OCI-M2 (cell line): Measurements from ENCODE around the gene GATAD2B.

Experiments
- DNase-seq: peaks from one replicate; lab custom pipeline; 2025; ENCODE audit not compliant: unreplicated experiment; lab: John Stamatoyannopoulos, UW

Gene GATAD2B

GRCh38 chr1:153951801-153952200 lies 29.0 kb upstream of the GATAD2B start:
- DNase-seq, result no peak

GRCh38 chr1:153951183-153951582 lies 28.4 kb upstream of the GATAD2B start:
- no peak for DNase-seq

GRCh38 chr1:153946622-153947241 lies 24.0 kb upstream of the GATAD2B start, which contains the start of gene DENND4B:
TSS of gene DENND4B (minus strand) at chr1:153946718. CDS start at chr1:153944374, 2,344 bp downstream.
- DNase-seq, result no peak

DNA sequence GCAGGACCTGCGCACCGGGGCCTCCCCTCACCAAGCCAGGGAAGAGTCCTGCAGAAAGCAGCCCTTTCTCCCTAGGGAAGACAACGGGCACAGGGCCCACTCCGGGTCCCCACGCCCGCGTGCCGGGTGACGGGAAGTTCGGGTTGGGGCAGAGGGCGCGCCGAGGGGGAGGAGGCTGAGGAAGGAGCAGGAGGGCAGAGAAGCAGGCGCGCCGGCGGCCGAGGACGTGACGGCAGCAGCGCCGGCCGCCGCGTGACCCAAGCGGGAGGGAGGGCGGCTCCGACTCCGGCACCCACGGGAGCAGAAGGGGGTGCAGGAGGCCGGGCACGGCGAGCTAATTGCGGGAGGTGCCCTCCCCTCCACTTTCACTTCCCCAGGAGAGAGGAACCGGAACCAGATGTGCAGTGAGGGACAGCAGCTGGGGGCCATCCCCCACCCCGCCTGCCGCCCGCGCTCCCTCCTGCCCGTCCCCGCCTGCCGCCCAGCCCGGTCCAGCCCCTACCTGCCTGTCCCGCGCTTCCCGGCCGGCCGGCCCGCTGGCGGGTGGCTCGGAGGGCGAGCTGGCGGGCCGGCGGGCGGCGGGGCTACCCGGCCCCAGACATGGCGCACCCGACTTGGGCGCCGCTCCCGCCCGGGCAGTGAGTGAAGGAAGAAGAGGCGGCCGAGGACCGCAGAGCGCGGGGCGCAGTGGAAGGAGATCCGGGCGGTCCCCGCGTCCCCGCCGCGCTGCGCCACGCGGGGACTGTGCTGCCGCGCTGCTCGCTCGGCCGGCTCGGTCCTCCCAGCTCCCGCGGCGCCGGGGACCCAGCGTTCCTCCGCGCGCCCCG lies 23.2 kb upstream of the GATAD2B start:
- DNase-seq, result no peak

- no peak for DNase-seq
Observed at GRCh38 chr1:153945131-153945794, 22.5 kb upstream of the GATAD2B start.

DNA sequence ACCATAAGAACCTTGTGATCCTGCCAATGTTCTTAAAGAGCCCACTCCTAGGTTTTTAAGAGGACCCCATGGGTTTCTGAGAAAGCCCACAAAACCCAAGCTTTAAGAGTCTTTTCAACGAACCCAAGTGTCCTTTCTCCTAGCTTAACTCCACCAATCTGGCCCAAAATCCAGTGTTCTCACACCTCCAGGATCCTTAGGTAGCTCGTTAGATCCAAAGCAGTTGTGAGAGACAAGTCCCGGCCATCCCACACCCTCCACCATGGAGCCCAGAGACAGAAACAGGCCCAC lies 22.0 kb upstream of the GATAD2B start:
- DNase-seq, result no peak

DNA sequence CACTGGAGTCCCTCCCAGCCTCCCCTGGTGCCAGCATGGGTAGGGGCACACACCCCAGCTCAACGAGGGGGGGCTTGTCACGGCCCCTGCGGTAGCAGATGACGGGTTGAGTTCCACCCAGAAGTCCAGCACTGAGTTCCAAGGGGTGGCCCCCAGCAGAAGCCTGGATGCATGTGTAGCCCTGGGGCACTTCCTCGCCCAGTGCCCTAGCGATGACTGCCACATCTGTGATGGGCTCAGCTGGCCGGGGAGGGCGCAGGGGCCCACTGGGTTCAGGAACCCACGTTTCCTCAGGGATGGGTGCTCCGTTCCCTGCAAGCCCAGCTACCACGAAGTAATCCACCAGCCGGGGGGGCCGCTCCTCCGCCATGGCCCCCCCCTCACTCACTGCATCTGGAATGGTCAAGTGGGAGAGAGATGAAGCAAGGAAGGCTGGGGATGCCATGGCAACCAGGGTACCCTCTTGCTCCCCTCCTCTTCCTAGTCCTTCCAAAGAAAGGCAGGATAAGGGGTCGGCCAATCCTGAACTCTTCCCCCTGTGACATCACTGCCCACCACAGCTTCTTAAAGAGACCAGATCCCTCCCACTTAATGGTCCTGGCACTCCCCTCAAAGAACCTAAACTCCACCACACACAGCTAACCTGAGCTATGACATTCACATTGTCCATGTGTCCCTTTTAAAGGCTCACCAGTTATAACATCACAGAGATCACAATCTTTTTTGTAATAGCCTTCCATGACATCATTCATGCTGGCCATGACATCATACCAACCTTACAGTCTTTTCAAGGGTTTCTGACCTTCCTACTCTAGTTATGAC lies 21.4 kb upstream of the GATAD2B start:
- DNase-seq, result no peak

GRCh38 chr1:153942766-153943549 lies 20.2 kb upstream of the GATAD2B start:
- no peak for DNase-seq

- no peak for DNase-seq
Observed at GRCh38 chr1:153941826-153942725, 19.3 kb upstream of the GATAD2B start.

DNA sequence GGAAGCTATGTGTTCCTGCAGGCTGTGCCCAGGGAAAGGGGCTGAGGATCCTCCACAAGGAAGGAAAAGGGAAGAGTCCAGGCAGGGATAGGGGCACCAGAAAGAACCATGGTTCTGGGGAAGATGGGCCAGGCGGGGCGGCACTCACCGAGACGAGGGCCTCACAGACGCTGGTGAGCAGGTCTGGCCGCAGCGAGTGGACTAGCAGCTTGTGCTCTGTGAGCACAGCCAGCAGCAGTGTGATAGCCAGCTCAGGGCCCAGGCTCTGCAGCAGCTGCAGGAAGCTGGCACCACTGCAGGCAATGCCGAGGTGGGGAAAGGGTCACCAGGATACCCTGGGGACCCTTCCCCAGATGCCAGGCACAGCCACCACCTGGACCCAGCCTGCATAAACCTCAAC lies 18.0 kb upstream of the GATAD2B start:
- DNase-seq, result no peak

GRCh38 chr1:153939476-153939875 lies 16.7 kb upstream of the GATAD2B start:
- no peak for DNase-seq

DNA sequence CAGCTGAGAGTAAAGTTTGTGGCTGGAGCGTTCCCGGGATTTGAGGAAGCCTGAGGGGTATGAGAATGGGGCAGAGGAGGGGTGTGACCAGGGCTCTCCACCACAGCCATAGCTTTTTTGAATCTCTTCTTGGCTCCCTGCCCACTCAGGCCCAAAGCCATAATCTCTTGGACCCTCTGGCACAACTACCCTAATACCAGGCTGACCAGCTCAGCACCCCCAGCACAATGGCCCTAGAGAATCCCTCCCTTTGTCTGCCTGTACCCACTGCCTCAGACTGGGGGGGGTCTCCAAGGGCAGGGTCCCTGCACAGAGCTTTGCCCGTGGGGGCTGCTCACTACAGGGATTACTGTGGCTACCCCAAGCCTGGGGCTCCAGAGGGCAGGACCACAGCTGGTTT lies 16.2 kb upstream of the GATAD2B start:
- DNase-seq, result no peak

GRCh38 chr1:153937331-153937730 lies 14.6 kb upstream of the GATAD2B start:
- no peak for DNase-seq

DNA sequence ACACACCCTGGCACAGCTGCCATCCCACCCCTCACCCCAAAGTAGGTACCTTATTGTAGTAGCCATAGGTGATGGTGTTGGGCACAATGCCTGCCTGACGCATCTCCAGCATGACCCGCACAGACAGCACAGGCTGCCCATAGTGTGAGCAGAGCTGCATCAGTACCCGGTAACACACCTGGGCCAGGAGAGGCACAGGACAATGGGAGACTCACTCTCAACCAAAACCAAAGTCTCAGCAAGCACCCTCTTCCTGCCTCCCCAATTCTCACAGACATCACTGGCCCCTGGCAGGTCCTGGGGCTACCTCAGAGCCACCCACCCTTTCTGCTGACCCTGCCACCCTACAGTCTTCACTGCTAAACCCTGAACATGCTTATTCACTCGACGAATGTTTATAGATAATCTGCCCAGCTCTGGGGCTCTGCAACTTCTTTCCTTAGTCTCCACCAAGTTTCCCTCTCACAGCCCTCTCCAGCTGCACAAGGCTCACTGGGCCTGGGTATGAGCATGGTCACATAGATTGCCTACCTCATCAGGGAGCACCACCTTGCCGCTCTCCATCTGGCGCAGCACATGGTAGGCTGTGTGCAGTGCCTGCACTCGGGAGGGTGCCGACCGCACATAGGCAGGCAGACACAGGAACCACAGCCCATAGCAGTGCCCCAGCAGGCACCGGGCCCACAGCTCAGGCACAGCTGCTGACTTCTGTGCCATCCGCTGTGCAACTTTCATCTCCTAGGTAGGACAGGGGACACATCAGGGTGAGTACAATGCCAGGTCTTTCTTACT lies 13.4 kb upstream of the GATAD2B start:
- no peak for DNase-seq

DNA sequence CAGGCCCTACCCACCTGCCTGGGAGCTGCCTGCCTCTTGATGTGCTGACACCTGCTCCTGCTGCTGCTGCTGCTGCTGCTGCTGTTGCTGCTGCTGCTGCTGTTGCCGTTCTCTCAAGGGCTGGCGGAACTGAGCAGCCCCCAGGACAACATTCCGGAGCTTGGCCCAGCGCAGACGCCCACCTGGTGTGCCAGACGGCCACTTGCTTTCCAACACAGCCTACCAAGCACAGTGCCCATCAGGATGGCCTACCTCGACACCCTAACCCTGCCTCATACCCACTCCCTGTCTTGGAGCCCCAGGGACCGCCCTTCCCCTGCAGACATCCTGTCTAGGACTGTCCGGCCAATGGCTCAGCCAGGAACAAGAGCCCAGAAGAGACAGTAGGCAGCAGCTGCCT lies 12.0 kb upstream of the GATAD2B start:
- no peak for DNase-seq

DNA sequence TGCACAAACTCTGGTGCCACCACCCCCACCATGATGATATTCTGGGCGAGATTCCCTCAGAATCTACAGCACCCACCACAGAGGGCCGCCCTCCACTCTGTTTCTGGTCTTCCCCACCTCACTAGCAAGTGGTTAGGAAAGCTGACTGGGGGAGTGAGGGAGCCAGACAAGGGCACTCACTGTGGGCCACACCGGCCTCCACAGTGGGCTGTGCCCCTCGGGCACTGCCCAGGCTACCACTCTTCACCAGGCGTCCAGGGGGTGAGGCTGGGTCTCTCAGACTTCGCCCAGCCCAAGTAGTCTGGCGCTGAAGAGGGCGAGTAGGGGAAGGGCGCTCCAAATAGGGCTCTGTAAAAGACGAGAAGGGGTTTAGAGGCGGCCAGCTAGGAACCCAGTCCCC lies 11.2 kb upstream of the GATAD2B start:
- no peak for DNase-seq

- no peak for DNase-seq
Observed at GRCh38 chr1:153933430-153933829, 10.7 kb upstream of the GATAD2B start.

DNA sequence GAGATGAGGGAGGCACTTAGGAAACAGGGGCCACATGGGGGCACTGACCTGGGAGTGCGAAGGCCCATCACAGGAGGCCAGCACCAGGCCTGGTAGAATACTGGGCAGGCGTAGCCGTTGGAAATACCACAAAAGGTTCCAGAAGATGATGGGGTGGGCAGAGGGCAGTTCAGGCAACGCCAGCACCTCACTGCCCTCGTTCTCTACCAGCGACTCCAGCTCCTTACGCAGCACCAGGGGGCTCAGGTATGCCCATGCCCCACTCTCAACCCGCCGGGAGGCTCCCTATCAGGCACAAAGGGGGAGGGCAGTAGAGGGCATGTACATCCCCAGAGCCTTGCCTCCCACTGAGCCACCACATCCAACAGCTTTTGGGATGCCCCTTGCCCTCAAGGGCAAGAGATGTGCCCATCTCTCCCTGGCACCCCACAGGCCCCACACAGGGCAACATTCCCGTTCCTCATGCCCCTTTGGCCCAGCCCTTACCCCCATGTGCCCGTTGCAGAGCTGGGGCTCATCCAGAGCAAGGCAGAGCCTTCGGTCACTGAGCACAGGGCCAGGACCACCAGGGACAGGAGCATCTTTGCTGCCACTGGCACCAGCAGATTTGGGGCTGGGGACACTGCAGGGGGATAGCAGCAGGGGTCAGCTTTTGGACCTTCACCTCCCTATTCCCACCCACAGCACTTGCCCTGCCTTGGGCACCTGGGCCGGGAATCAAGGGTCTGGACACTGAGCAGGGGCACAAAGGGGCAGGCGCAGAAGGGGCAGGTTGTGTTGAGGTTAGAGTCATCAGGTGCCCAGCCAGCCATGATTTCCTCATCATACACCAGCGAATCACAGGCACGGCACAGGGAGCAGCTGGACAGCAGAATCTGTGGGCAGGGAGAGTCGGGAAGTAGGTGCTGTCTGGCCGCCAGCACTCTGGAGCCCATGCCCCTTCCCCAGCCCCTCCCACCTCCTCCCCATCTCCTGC lies 9.7 kb upstream of the GATAD2B start:
- DNase-seq, result no peak
